ENCODE data around the gene CDC45. TPM values are rescaled to one million over a fixed set of nuclear protein-coding genes. Genes with fewer than 3 reads are reported as not detected.

CDC45 gene
- total RNA-seq, 2 experiments from 2014 or later: 90.2 to 94.3 TPM

GRCh38 chr22:19520566-19521305 lies 41.0 kb downstream of the CDC45 start:
- Mint-ChIP-seq H3K36me3 (ENCODE audit: low read depth) (peaks cover 24% of the 10 kb centered on the region), H3K4me3 (no peak overlapping the region), H3K27ac (no peak overlapping the region)

GRCh38 chr22:19522190-19522880 lies 42.6 kb downstream of the CDC45 start:
- no peak for ATAC-seq
- POLR2A ChIA-PET: no interaction called here
- H3K4me3 Mint-ChIP-seq: no peak overlapping the region
- no peak overlapping the region for H3K27ac Mint-ChIP-seq
- CTCF ChIA-PET: interaction anchor here (1.5 kb wide), 1 partner anchor 108 kb away, joined by 10 read pairs; no protein-coding TSS in a partner anchor
- peaks cover 28% of the 10 kb centered on the region for H3K27me3 Mint-ChIP-seq (ENCODE audit: low read depth)
- no peaks in the 10 kb centered on the region for H3K9me3 Mint-ChIP-seq (ENCODE audit: insufficient read depth)
- H3K36me3 Mint-ChIP-seq (ENCODE audit: low read depth): peaks cover 18% of the 10 kb centered on the region
- peaks cover 16% of the 10 kb centered on the region for H3K4me1 Mint-ChIP-seq (ENCODE audit: low read depth)
- DNase-seq: no peak

More at GRCh38 chr22:19520566-19521305, 41.0 kb downstream of the CDC45 start:
- ChIA-PET POLR2A (no interaction called here), CTCF (interaction anchor here (1.5 kb wide), 1 partner anchor 109 kb away, joined by 10 read pairs; no protein-coding TSS in a partner anchor)
- no peaks in the 10 kb centered on the region for H3K9me3 Mint-ChIP-seq (ENCODE audit: insufficient read depth)
- ATAC-seq (no peak), DNase-seq (no peak)
- H3K4me1 Mint-ChIP-seq (ENCODE audit: low read depth): peaks cover 16% of the 10 kb centered on the region
- H3K27me3 Mint-ChIP-seq (ENCODE audit: low read depth): peaks cover 19% of the 10 kb centered on the region

- ChIA-PET CTCF (no interaction called here), POLR2A (no interaction called here)
- H3K27me3 Mint-ChIP-seq (ENCODE audit: low read depth): peaks cover 28% of the 10 kb centered on the region
- H3K27ac Mint-ChIP-seq: no peak overlapping the region
- ATAC-seq: no peak
- H3K4me3 Mint-ChIP-seq: no peak overlapping the region
- peaks cover 13% of the 10 kb centered on the region for H3K36me3 Mint-ChIP-seq (ENCODE audit: low read depth)
- no peak for DNase-seq
- H3K9me3 Mint-ChIP-seq (ENCODE audit: insufficient read depth): no peaks in the 10 kb centered on the region
- H3K4me1 Mint-ChIP-seq (ENCODE audit: low read depth): peaks cover 16% of the 10 kb centered on the region
These were observed 43.1 kb downstream of the CDC45 start for GRCh38 chr22:19522881-19523239.

GRCh38 chr22:19523240-19524169 lies 43.8 kb downstream of the CDC45 start:
- peaks cover 16% of the 10 kb centered on the region for H3K4me1 Mint-ChIP-seq (ENCODE audit: low read depth)
- H3K9me3 Mint-ChIP-seq (ENCODE audit: insufficient read depth): no peaks in the 10 kb centered on the region
- no peak overlapping the region for H3K27ac Mint-ChIP-seq
- ChIA-PET POLR2A (no interaction called here), CTCF (interaction anchor here (0.5 kb wide), 1 partner anchor 47 kb away, joined by 3 read pairs; no protein-coding TSS in a partner anchor)
- DNase-seq (no peak), ATAC-seq (peak; percentile 58)
- H3K4me3 Mint-ChIP-seq: peak overlapping the region; percentile 28
- peaks cover 12% of the 10 kb centered on the region for H3K36me3 Mint-ChIP-seq (ENCODE audit: low read depth)
- H3K27me3 Mint-ChIP-seq (ENCODE audit: low read depth): peaks cover 28% of the 10 kb centered on the region

- CTCF ChIA-PET: interaction anchor here (0.5 kb wide), 1 partner anchor 46 kb away, joined by 3 read pairs; no protein-coding TSS in a partner anchor
- POLR2A ChIA-PET: no interaction called here
- peak; percentile 35 for ATAC-seq
These were observed 44.7 kb downstream of the CDC45 start, which contains the start of gene CLDN5 for GRCh38 chr22:19524170-19525115. TSS of gene CLDN5 (minus strand) at chr22:19524410. CDS start at chr22:19524255, 155 bp downstream.

GRCh38 chr22:19525116-19525660 lies 45.5 kb downstream of the CDC45 start:
- DNase-seq (no peak), ATAC-seq (no peak)
- H3K9me3 Mint-ChIP-seq (ENCODE audit: insufficient read depth): no peaks in the 10 kb centered on the region
- no peak overlapping the region for H3K4me3 Mint-ChIP-seq
- peaks cover 28% of the 10 kb centered on the region for H3K27me3 Mint-ChIP-seq (ENCODE audit: low read depth)
- ChIA-PET CTCF (no interaction called here), POLR2A (no interaction called here)
- peaks cover 9% of the 10 kb centered on the region for H3K36me3 Mint-ChIP-seq (ENCODE audit: low read depth)
- H3K4me1 Mint-ChIP-seq (ENCODE audit: low read depth): peaks cover 16% of the 10 kb centered on the region
- no peak overlapping the region for H3K27ac Mint-ChIP-seq

More at GRCh38 chr22:19524170-19525115, 44.7 kb downstream of the CDC45 start, which contains the start of gene CLDN5:
- H3K36me3 Mint-ChIP-seq (ENCODE audit: low read depth): peaks cover 9% of the 10 kb centered on the region
- peaks cover 28% of the 10 kb centered on the region for H3K27me3 Mint-ChIP-seq (ENCODE audit: low read depth)
- no peaks in the 10 kb centered on the region for H3K9me3 Mint-ChIP-seq (ENCODE audit: insufficient read depth)
- peak within 1 kb of the TSS; percentile 34 for H3K4me3 Mint-ChIP-seq
- H3K27ac Mint-ChIP-seq: peak within 1 kb of the TSS; percentile 26
- H3K4me1 Mint-ChIP-seq (ENCODE audit: low read depth): peaks cover 16% of the 10 kb centered on the region
- DNase-seq: no peak

GRCh38 chr22:19525666-19526065 lies 45.9 kb downstream of the CDC45 start:
- ATAC-seq (no peak), DNase-seq (no peak)
- H3K4me3 Mint-ChIP-seq: no peak overlapping the region
- H3K4me1 Mint-ChIP-seq (ENCODE audit: low read depth): peaks cover 16% of the 10 kb centered on the region
- ChIA-PET CTCF (interaction anchor here (1.2 kb wide), 1 partner anchor 104 kb away, joined by 5 read pairs; no protein-coding TSS in a partner anchor), POLR2A (no interaction called here)
- peaks cover 7% of the 10 kb centered on the region for H3K36me3 Mint-ChIP-seq (ENCODE audit: low read depth)
- peaks cover 32% of the 10 kb centered on the region for H3K27me3 Mint-ChIP-seq (ENCODE audit: low read depth)
- H3K27ac Mint-ChIP-seq: no peak overlapping the region
- no peaks in the 10 kb centered on the region for H3K9me3 Mint-ChIP-seq (ENCODE audit: insufficient read depth)

- H3K27me3 Mint-ChIP-seq (ENCODE audit: low read depth): peaks cover 32% of the 10 kb centered on the region
- H3K9me3 Mint-ChIP-seq (ENCODE audit: insufficient read depth): no peaks in the 10 kb centered on the region
- CTCF ChIA-PET: interaction anchor here (1.2 kb wide), 1 partner anchor 104 kb away, joined by 5 read pairs; no protein-coding TSS in a partner anchor
- no peak for ATAC-seq
- no peak overlapping the region for H3K27ac Mint-ChIP-seq
- H3K36me3 Mint-ChIP-seq (ENCODE audit: low read depth): peaks cover 5% of the 10 kb centered on the region
- POLR2A ChIA-PET: no interaction called here
- no peak overlapping the region for H3K4me3 Mint-ChIP-seq
- no peak for DNase-seq
- peaks cover 16% of the 10 kb centered on the region for H3K4me1 Mint-ChIP-seq (ENCODE audit: low read depth)
These were observed 46.5 kb downstream of the CDC45 start for GRCh38 chr22:19526076-19526701.

- POLR2A ChIA-PET: no interaction called here
These were observed 47.0 kb downstream of the CDC45 start for GRCh38 chr22:19526702-19527111.

GRCh38 chr22:19527321-19527721 lies 47.6 kb downstream of the CDC45 start:
- no peak for ATAC-seq
- H3K4me3 Mint-ChIP-seq: no peak overlapping the region
- no peak for DNase-seq
- H3K27me3 Mint-ChIP-seq (ENCODE audit: low read depth): peaks cover 32% of the 10 kb centered on the region
- ChIA-PET CTCF (no interaction called here), POLR2A (no interaction called here)
- H3K27ac Mint-ChIP-seq: no peak overlapping the region
- no peaks in the 10 kb centered on the region for H3K36me3 Mint-ChIP-seq (ENCODE audit: low read depth)
- H3K9me3 Mint-ChIP-seq (ENCODE audit: insufficient read depth): no peaks in the 10 kb centered on the region
- peaks cover 16% of the 10 kb centered on the region for H3K4me1 Mint-ChIP-seq (ENCODE audit: low read depth)

More at GRCh38 chr22:19526702-19527111, 47.0 kb downstream of the CDC45 start:
- no peaks in the 10 kb centered on the region for H3K9me3 Mint-ChIP-seq (ENCODE audit: insufficient read depth)
- CTCF ChIA-PET: interaction anchor here (1.2 kb wide), 1 partner anchor 103 kb away, joined by 5 read pairs; no protein-coding TSS in a partner anchor
- H3K27me3 Mint-ChIP-seq (ENCODE audit: low read depth): peaks cover 32% of the 10 kb centered on the region
- no peak overlapping the region for H3K27ac Mint-ChIP-seq
- peaks cover 16% of the 10 kb centered on the region for H3K4me1 Mint-ChIP-seq (ENCODE audit: low read depth)
- no peak for DNase-seq
- no peak overlapping the region for H3K4me3 Mint-ChIP-seq
- peaks cover 4% of the 10 kb centered on the region for H3K36me3 Mint-ChIP-seq (ENCODE audit: low read depth)
- no peak for ATAC-seq

All from activated CD8-positive, alpha-beta T cell treated with anti-CD3 and anti-CD28 coated beads, Interleukin-2, amount 10 ng/mL, durations not matched to agents 7 days and 5 days (primary cell).